IMR-90 (cell line): Measurements from ENCODE around the gene LRRC1. TPM values are rescaled to one million over a fixed set of nuclear protein-coding genes. Genes with fewer than 3 reads are reported as not detected.

Experiments used
- ATAC-seq: fragments of 200-7000 bp; cut with Tn5 transposase; 2 replicates; pipeline ENCODE4 v1.9.1; 2020; ENCODE audit warnings: low read depth, mild to moderate bottlenecking, moderate library complexity
- BruUV-seq: library from RNA; stranded (reverse); fragments of 400-500 nt; replicated peaks from 2 replicates; lab custom pipeline; 2021; lab: Mats Ljungman, UMichigan
- CTCF ChIA-PET: fragments of 300-600 bp; formaldehyde crosslinking; extraction: SDS; loops from one replicate; lab custom pipeline; 2021; ENCODE audit warnings: antibody characterized with exemption; lab: Yijun Ruan, JAX
- POLR2A ChIA-PET: fragments of 300-600 bp; sonication (Branson Sonifier 250); formaldehyde crosslinking; loops from one replicate; lab custom pipeline; 2022; ENCODE audit warnings: antibody characterized with exemption; ENCODE audit not compliant: unreplicated experiment; lab: Charles Lee
- DNase-seq: peaks from one replicate; pipeline ENCODE4 v3.0.0; 2013
- H2AFZ ChIP-seq: replicated peaks from 2 replicates; pipeline ENCODE3; 2013; ENCODE audit warnings: low read length, mild to moderate bottlenecking; ENCODE audit not compliant: poor library complexity
- H2AK5ac ChIP-seq: 2 replicates; pipeline ENCODE4 v1.6.1; 2013; ENCODE audit warnings: low read depth, low read length, inconsistent platforms
- H2AK9ac ChIP-seq: replicated peaks from 2 replicates; pipeline ENCODE3; 2013; ENCODE audit warnings: mild to moderate bottlenecking, low read depth, low read length, moderate library complexity; ENCODE audit not compliant: poor library complexity
- H2BK120ac ChIP-seq: 2 replicates; pipeline ENCODE4 v1.6.1; 2013; ENCODE audit warnings: low read depth, low read length, inconsistent platforms
- H2BK15ac ChIP-seq: 3 replicates; pipeline ENCODE4 v1.6.1; 2013; ENCODE audit warnings: low read depth, low read length, inconsistent platforms
- H2BK20ac ChIP-seq: 2 replicates; pipeline ENCODE4 v1.6.1; 2013; ENCODE audit warnings: low read depth, mild to moderate bottlenecking, inconsistent platforms, low read length, moderate library complexity
- H2BK5ac ChIP-seq: 2 replicates; pipeline ENCODE4 v1.6.1; 2013; ENCODE audit warnings: mild to moderate bottlenecking, low read depth, low read length, inconsistent platforms; ENCODE audit not compliant: poor library complexity, severe bottlenecking
- H3K14ac ChIP-seq: replicated peaks from 2 replicates; pipeline ENCODE4 v1.6.1; 2013; ENCODE audit warnings: low read depth, low read length, inconsistent platforms
- H3K18ac ChIP-seq: 2 replicates; pipeline ENCODE4 v1.6.1; 2013; ENCODE audit warnings: low read depth, low read length, control low read depth
- H3K23ac ChIP-seq: 2 replicates; pipeline ENCODE4 v1.6.1; 2013; ENCODE audit warnings: low read depth, low read length, inconsistent platforms
- H3K27ac ChIP-seq: 2 replicates; pipeline ENCODE4 v1.5.1; 2013; ENCODE audit warnings: mild to moderate bottlenecking, control low read depth, low read length; ENCODE audit not compliant: insufficient read depth
- H3K27me3 ChIP-seq: 2 replicates; pipeline ENCODE4 v1.6.1; 2013; ENCODE audit warnings: low read length; ENCODE audit not compliant: control insufficient read depth, insufficient read depth
- H3K36me3 ChIP-seq: 2 replicates; pipeline ENCODE4 v1.6.1; 2013; ENCODE audit warnings: low read length, mixed read lengths; ENCODE audit not compliant: control insufficient read depth, insufficient read depth
- H3K4ac ChIP-seq: 2 replicates; pipeline ENCODE4 v1.6.1; 2013; ENCODE audit warnings: low read depth, low read length, inconsistent platforms
- H3K4me1 ChIP-seq: 2 replicates; pipeline ENCODE4 v1.6.1; 2013; ENCODE audit warnings: low read length, mixed read lengths; ENCODE audit not compliant: control insufficient read depth, insufficient read depth
- H3K4me2 ChIP-seq: 2 replicates; pipeline ENCODE4 v1.6.1; 2013; ENCODE audit warnings: low read depth, mild to moderate bottlenecking, control low read depth, low read length, moderate library complexity
- H3K4me3 ChIP-seq: 2 replicates; pipeline ENCODE4 v1.5.1; 2013; ENCODE audit warnings: low read depth, mild to moderate bottlenecking, control low read depth, low read length, moderate library complexity; ENCODE audit not compliant: insufficient read depth
- H3K56ac ChIP-seq: 2 replicates; pipeline ENCODE4 v1.6.1; 2013; ENCODE audit warnings: low read length, inconsistent platforms; ENCODE audit not compliant: insufficient read depth; ENCODE audit errors: extremely low read depth
- H3K79me1 ChIP-seq, 2 experiments: 2 replicates each; pipeline ENCODE4 v1.6.1; 2013; ENCODE audit warnings: low read length in 2 of 2, inconsistent platforms in 1 of 2, low read depth in 1 of 2
- H3K9ac ChIP-seq: 2 replicates; pipeline ENCODE4 v1.6.1; 2013; ENCODE audit warnings: low read depth, low read length, control low read depth
- H3K9me1 ChIP-seq: 2 replicates; pipeline ENCODE4 v1.6.1; 2013; ENCODE audit warnings: low read length, inconsistent platforms; ENCODE audit not compliant: insufficient read depth
- H3K9me3 ChIP-seq: 2 replicates; pipeline ENCODE4 v1.6.1; 2013; ENCODE audit warnings: low read length; ENCODE audit not compliant: control insufficient read depth, insufficient read depth
- H4K20me1 ChIP-seq: 2 replicates; pipeline ENCODE4 v1.6.1; 2013; ENCODE audit warnings: low read length, inconsistent platforms; ENCODE audit not compliant: insufficient read depth
- H4K5ac ChIP-seq: 2 replicates; pipeline ENCODE4 v1.6.1; 2013; ENCODE audit warnings: mild to moderate bottlenecking, low read depth, low read length, control low read depth
- H4K8ac ChIP-seq, 2 experiments: 2 replicates each; pipeline ENCODE4 v1.6.1; 2013; ENCODE audit warnings: low read depth in 2 of 2, low read length in 2 of 2, control low read depth in 1 of 2, inconsistent platforms in 1 of 2
- H4K91ac ChIP-seq: 2 replicates; pipeline ENCODE4 v1.6.1; 2013; ENCODE audit warnings: low read depth, low read length, inconsistent platforms; ENCODE audit not compliant: insufficient read depth
- BHLHE40 ChIP-seq: fragments of 150-350 bp; IDR thresholded peaks from 2 replicates; pipeline ENCODE4 v1.6.1; 2016; ENCODE audit warnings: mild to moderate bottlenecking, low read depth, low read length
- CHD1 ChIP-seq: IDR thresholded peaks from 2 replicates; pipeline ENCODE4 v1.6.1; 2012; ENCODE audit warnings: low read depth, low read length, improper control_type of control experiment
- CTCF ChIP-seq: conservative IDR thresholded peaks from 2 replicates; pipeline ENCODE4 v1.5.1; 2012; ENCODE audit warnings: mild to moderate bottlenecking, low read depth, low read length, improper control_type of control experiment
- FOS ChIP-seq: fragments of 150-350 bp; IDR thresholded peaks from 2 replicates; pipeline ENCODE4 v1.6.1; 2016; ENCODE audit warnings: low read depth, low read length
- MAZ ChIP-seq: IDR thresholded peaks from 2 replicates; pipeline ENCODE4 v1.6.1; 2012; ENCODE audit warnings: low read depth, mild to moderate bottlenecking, low read length, improper control_type of control experiment, moderate library complexity, borderline replicate concordance
- MXI1 ChIP-seq: IDR thresholded peaks from 2 replicates; pipeline ENCODE4 v1.6.1; 2012; ENCODE audit warnings: low read depth, mild to moderate bottlenecking, low read length, moderate library complexity, borderline replicate concordance
- NFE2L2 ChIP-seq: fragments of 150-350 bp; IDR thresholded peaks from 2 replicates; pipeline ENCODE4 v1.6.1; 2016; ENCODE audit warnings: low read depth, mild to moderate bottlenecking, low read length
- POLR2A ChIP-seq: IDR thresholded peaks from 2 replicates; pipeline ENCODE4 v1.6.1; 2012; ENCODE audit warnings: mild to moderate bottlenecking, low read depth, low read length
- RAD21 ChIP-seq: IDR thresholded peaks from 2 replicates; pipeline ENCODE4 v1.6.1; 2012; ENCODE audit warnings: low read length, improper control_type of control experiment
- RCOR1 ChIP-seq: IDR thresholded peaks from 2 replicates; pipeline ENCODE4 v1.6.1; 2012; ENCODE audit warnings: mild to moderate bottlenecking, low read length, improper control_type of control experiment; ENCODE audit not compliant: insufficient replicate concordance
- RFX5 ChIP-seq: IDR thresholded peaks from 2 replicates; pipeline ENCODE4 v1.8.0; 2012; ENCODE audit warnings: low read depth, mild to moderate bottlenecking, low read length, moderate library complexity
- SMC3 ChIP-seq: fragments of 150-350 bp; IDR thresholded peaks from 2 replicates; pipeline ENCODE4 v1.6.1; 2016; ENCODE audit warnings: low read depth, mild to moderate bottlenecking, antibody characterized with exemption, low read length, moderate library complexity
- WGBS, 2 experiments: methylation state at CpG; one replicate each; pipeline versions ENCODE4 v1.1.5 to v1.1.7; 2013; ENCODE audit warnings: missing lambda C conversion rate in 2 of 2; ENCODE audit not compliant: insufficient read length in 1 of 2; ENCODE audit errors: extremely low coverage in 2 of 2; 5-methylcytosine and 5-hydroxymethylcytosine counted together
- dilution Hi-C: fragments of 300-500 bp; cut with HindIII; formaldehyde crosslinking; loops from one replicate; pipeline ENCODE4 v1.14.3; 2018; ENCODE audit warnings: low sequenced_read_pairs; ENCODE audit not compliant: unreplicated experiment
- in situ Hi-C: fragments of 300-500 bp; cut with MboI; formaldehyde crosslinking; loops from 3 replicates; pipeline ENCODE4 v1.14.3; 2019; ENCODE audit warnings: low sequenced_read_pairs, inconsistent platforms, mixed read lengths
- intact Hi-C: fragments of 100-400 bp; cut with micrococcal nuclease; formaldehyde crosslinking; loops from 2 replicates; pipeline ENCODE4 v1.10.0; 2022
- polyA plus RNA-seq, 3 experiments: library from polyadenylated mRNA; depleted of rRNA; stranded (reverse); fragments of >200 nt; gene quantifications; 2 replicates each; pipeline ENCODE4 v1.2.3, GENCODE V29; 2012; ENCODE audit warnings: low replicate concordance in 1 of 3
- total RNA-seq: library from RNA; depleted of rRNA; stranded (reverse); fragments of >200 nt; gene quantifications from 2 replicates; pipeline ENCODE4 v1.2.3, GENCODE V29; 2012
- TF ChIP-seq, protein P1 (sequence below): fragments of 150-350 bp; IDR thresholded peaks from 2 replicates; pipeline ENCODE4 v1.6.1; 2016; ENCODE audit warnings: low read depth, mild to moderate bottlenecking, low read length, moderate library complexity, borderline replicate concordance
- TF ChIP-seq, protein P2 (sequence below): fragments of 150-350 bp; IDR thresholded peaks from 2 replicates; pipeline ENCODE4 v1.6.1; 2017; ENCODE audit warnings: mild to moderate bottlenecking, antibody characterized with exemption, low read length, low read depth

LRRC1 gene
- total and polyA plus RNA-seq, 2 of the 4 experiments (the other 2 are of a cell fraction), result 5.1 to 6.1 TPM

- Histone ChIP-seq H2BK20ac (no peak overlapping the region), H4K8ac (no peak overlapping the region), H3K4me3 (no peak overlapping the region), H3K18ac (no peak overlapping the region), H2AFZ (no peak overlapping the region), H2AK9ac (no peak overlapping the region), H3K4me1 (peaks cover 17% of the 10 kb centered on the region), H3K56ac (no peak overlapping the region), H3K9me3 (no peaks in the 10 kb centered on the region), H3K27me3 (no peaks in the 10 kb centered on the region), H3K79me1 (peaks cover 58 to 74% of the 10 kb centered on the region in 2 experiments), H3K23ac (no peak overlapping the region), H2BK120ac (no peak overlapping the region), H2BK15ac (no peak overlapping the region), H4K5ac (no peak overlapping the region), H3K4ac (no peak overlapping the region), H4K20me1 (peaks cover 18% of the 10 kb centered on the region; the same call in 1 of the 2 replicates), H3K9me1 (peaks cover 8% of the 10 kb centered on the region), H3K9ac (no peak overlapping the region), H2BK5ac (no peak overlapping the region), H3K36me3 (no peaks in the 10 kb centered on the region), H4K91ac (no peak overlapping the region), H2AK5ac (no peak overlapping the region; the same call in 1 of the 2 replicates), H3K4me2 (no peak overlapping the region), H3K27ac (no peak overlapping the region), H3K14ac (no peak overlapping the region)
- ATAC-seq (no peak), DNase-seq (no peak)
- dilution Hi-C loops, result no loop called here
- POLR2A ChIA-PET, result no interaction called here
- no peak for TF ChIP-seq RFX5
- TF ChIP-seq, protein P1, sequence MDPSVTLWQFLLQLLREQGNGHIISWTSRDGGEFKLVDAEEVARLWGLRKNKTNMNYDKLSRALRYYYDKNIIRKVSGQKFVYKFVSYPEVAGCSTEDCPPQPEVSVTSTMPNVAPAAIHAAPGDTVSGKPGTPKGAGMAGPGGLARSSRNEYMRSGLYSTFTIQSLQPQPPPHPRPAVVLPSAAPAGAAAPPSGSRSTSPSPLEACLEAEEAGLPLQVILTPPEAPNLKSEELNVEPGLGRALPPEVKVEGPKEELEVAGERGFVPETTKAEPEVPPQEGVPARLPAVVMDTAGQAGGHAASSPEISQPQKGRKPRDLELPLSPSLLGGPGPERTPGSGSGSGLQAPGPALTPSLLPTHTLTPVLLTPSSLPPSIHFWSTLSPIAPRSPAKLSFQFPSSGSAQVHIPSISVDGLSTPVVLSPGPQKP, result no peak
- TF ChIP-seq, protein P2, sequence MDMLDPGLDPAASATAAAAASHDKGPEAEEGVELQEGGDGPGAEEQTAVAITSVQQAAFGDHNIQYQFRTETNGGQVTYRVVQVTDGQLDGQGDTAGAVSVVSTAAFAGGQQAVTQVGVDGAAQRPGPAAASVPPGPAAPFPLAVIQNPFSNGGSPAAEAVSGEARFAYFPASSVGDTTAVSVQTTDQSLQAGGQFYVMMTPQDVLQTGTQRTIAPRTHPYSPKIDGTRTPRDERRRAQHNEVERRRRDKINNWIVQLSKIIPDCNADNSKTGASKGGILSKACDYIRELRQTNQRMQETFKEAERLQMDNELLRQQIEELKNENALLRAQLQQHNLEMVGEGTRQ, result no peak
- no peak for TF ChIP-seq MXI1
- TF ChIP-seq CTCF, result no peak
- no peak for TF ChIP-seq FOS
- no peak for TF ChIP-seq RCOR1
- TF ChIP-seq MAZ, result no peak
- no peak for TF ChIP-seq POLR2A
- TF ChIP-seq BHLHE40, result no peak
- TF ChIP-seq RAD21, result no peak
- TF ChIP-seq CHD1, result no peak
- TF ChIP-seq SMC3, result no peak
- TF ChIP-seq NFE2L2, result no peak
- intact Hi-C loops, result no loop called here
- in situ Hi-C loops, result no loop called here
- no CpG with 5 or more reads among the region's 3 CpGs for WGBS, 2 experiments
- BruUV-seq, result no TSS peak
- CTCF ChIA-PET, result no interaction called here
Observed at GRCh38 chr6:53828966-53829697, 34.3 kb downstream of the LRRC1 start.
